ENCODE measurements around the gene PLVAP. TPM values are rescaled to one million over a fixed set of nuclear protein-coding genes. Genes with fewer than 3 reads are reported as not detected.

The PLVAP gene
- total RNA-seq, 1 experiment from 2014 or later = not detected

DNA sequence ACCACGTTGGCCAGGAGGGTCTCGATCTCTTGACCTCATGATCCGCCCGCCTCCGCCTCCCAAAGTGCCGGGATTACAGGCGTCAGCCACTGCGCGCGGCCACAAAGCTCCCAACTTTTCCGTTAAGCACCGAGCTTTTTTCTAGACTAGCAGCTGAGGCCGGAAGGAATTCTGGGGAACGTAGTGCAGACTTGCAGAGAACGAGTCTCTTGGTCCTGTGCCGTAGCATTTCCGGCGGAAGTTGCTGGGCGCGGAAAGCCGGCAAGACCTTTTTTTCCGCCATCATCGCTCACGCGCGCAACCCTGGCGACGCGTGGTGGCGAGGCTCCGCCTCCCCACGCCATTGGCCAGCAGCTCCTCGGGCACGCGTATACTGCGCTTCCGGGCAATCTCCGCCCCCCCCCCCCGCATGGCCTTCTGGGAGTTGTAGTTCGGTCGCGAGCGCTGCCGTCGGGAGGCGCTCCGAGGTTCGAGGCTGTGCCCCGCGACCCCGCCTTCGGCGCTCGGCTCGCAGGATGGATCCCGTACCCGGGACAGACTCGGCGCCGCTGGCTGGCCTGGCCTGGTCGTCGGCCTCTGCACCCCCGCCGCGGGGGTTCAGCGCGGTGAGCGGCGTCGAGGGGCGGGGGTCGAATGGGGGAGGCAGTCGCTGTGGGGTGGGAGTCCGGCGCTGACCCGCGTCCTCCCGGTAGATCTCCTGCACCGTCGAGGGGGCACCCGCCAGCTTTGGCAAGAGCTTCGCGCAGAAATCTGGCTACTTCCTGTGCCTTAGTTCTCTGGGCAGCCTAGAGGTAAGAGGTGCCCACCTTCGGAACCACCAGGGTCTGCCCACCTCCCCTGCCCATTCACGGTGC lies 42.7 kb upstream of the PLVAP start, which contains the start of gene MVB12A:
TSS of gene MVB12A (plus strand) at position 427 of the 854 bp plus-strand sequence. CDS start at position 516, 89 bp downstream.
- Histone ChIP-seq H3K9me3 (ENCODE audit: control insufficient read depth, low read depth, low read length) (no peaks in the 10 kb centered on the region), H3K23me2 (ENCODE audit: insufficient read length, low read depth, low read length, poor library complexity, severe bottlenecking) (peaks cover 10% of the 10 kb centered on the region), H2BK12ac (ENCODE audit: insufficient read length, low read depth, low read length) (no peak within 1 kb of the TSS), H2BK20ac (ENCODE audit: low read depth, low read length, poor library complexity, severe bottlenecking) (no peak within 1 kb of the TSS), H3K18ac (ENCODE audit: insufficient read length, low read depth, low read length) (no peak within 1 kb of the TSS), H2BK5ac (ENCODE audit: insufficient read length, low read length) (no peak within 1 kb of the TSS), H3K56ac (ENCODE audit: insufficient read length, low read depth, low read length) (no peak within 1 kb of the TSS), H3T11ph (ENCODE audit: low read length) (no peak within 1 kb of the TSS), H4K5ac (ENCODE audit: insufficient read length, low read depth, low read length) (no peak within 1 kb of the TSS), H2BK15ac (ENCODE audit: low read depth, low read length) (no peak within 1 kb of the TSS), H3K4me2 (ENCODE audit: insufficient read depth, insufficient read length, low read length) (peak within 1 kb of the TSS; percentile 71), H3K27ac (ENCODE audit: insufficient read length, low read depth, low read length) (peak within 1 kb of the TSS; percentile 3), H3K4me1 (ENCODE audit: insufficient read depth, low read length) (no peaks in the 10 kb centered on the region; the same call in 1 of the 2 replicates), H2AK5ac (ENCODE audit: insufficient read length, low read length) (no peak within 1 kb of the TSS), H3K9ac (ENCODE audit: extremely low read depth, insufficient read length, low read length) (peak within 1 kb of the TSS; percentile 11), H3K4ac (ENCODE audit: low read depth, low read length) (no peak within 1 kb of the TSS), H3K27me3 (ENCODE audit: insufficient read depth, low read length) (no peaks in the 10 kb centered on the region), H4K8ac (replicated peaks; ENCODE audit: insufficient read length, low read depth, low read length) (no peak within 1 kb of the TSS), H3K79me2 (ENCODE audit: insufficient read depth, low read length) (no peaks in the 10 kb centered on the region), H2BK120ac (ENCODE audit: low read depth, low read length, poor library complexity, severe bottlenecking) (no peak within 1 kb of the TSS), H4K20me1 (ENCODE audit: control insufficient read depth, insufficient read depth, insufficient read length) (no peaks in the 10 kb centered on the region), H4K91ac (ENCODE audit: insufficient read length, low read depth, low read length) (no peak within 1 kb of the TSS), H3K14ac (ENCODE audit: insufficient read depth, low read length) (0 out of 2 replicates have a peak within 1 kb of the TSS, but pooled peaks have one; percentile 17), H3K79me1 (ENCODE audit: insufficient read depth, low read depth, low read length, poor library complexity, severe bottlenecking) (no peaks in the 10 kb centered on the region), H2AFZ (ENCODE audit: low read length) (no peak within 1 kb of the TSS), H3K23ac (ENCODE audit: insufficient read length, low read depth, low read length) (no peak within 1 kb of the TSS)
- TF ChIP-seq, protein P1, sequence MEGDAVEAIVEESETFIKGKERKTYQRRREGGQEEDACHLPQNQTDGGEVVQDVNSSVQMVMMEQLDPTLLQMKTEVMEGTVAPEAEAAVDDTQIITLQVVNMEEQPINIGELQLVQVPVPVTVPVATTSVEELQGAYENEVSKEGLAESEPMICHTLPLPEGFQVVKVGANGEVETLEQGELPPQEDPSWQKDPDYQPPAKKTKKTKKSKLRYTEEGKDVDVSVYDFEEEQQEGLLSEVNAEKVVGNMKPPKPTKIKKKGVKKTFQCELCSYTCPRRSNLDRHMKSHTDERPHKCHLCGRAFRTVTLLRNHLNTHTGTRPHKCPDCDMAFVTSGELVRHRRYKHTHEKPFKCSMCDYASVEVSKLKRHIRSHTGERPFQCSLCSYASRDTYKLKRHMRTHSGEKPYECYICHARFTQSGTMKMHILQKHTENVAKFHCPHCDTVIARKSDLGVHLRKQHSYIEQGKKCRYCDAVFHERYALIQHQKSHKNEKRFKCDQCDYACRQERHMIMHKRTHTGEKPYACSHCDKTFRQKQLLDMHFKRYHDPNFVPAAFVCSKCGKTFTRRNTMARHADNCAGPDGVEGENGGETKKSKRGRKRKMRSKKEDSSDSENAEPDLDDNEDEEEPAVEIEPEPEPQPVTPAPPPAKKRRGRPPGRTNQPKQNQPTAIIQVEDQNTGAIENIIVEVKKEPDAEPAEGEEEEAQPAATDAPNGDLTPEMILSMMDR (conservative IDR thresholded peaks at IDR 0.05) = no peak
- Mint-ChIP-seq H3K27ac (peak within 1 kb of the TSS; percentile 95 to 97 (median 97)), H3K4me1 (peaks cover 29 to 42% of the 10 kb centered on the region in 2 experiments), H3K4me3 (peak within 1 kb of the TSS; percentile 84 to 94), H3K36me3 (ENCODE audit: insufficient read depth in 1 of 3, low read depth in 3 of 3) (peaks cover 0 to 13% (median 4%) of the 10 kb centered on the region in 3 experiments; a peak in 2 of 7 replicates), H3K27me3 (ENCODE audit: low read depth) (peaks cover 21% of the 10 kb centered on the region), H3K9me3 (no peaks in the 10 kb centered on the region; a peak in 1 of 5 replicates)
- WGBS (ENCODE audit: extremely low coverage, insufficient read length, low lambda C conversion rate) = no CpG with 5 or more reads among the region's 85 CpGs
- DNase-seq = peak; percentile 99
